Muscle layer of colon (tissue), 2 donors: ENCODE data around the gene GTF3C6.

Experiments used
- H3K27ac ChIP-seq: one replicate; pipeline ENCODE4 v1.7.0; 2013; ENCODE audit warnings: low read depth, mild to moderate bottlenecking, low read length, moderate library complexity
- H3K27me3 ChIP-seq, 2 donors: one replicate each; pipeline ENCODE4 v1.7.0; 2013; ENCODE audit warnings: low read length in 2 of 2, mild to moderate bottlenecking in 2 of 2; ENCODE audit not compliant: insufficient read depth in 2 of 2, control insufficient read depth in 1 of 2
- H3K36me3 ChIP-seq: one replicate; pipeline ENCODE4 v1.7.0; 2013; ENCODE audit warnings: mild to moderate bottlenecking, low read length; ENCODE audit not compliant: insufficient read depth
- H3K4me1 ChIP-seq: one replicate; pipeline ENCODE4 v1.7.0; 2013; ENCODE audit warnings: mild to moderate bottlenecking, low read length; ENCODE audit not compliant: insufficient read depth
- H3K4me3 ChIP-seq, 2 donors: one replicate each; pipeline ENCODE4 v1.7.0; 2013; ENCODE audit warnings: low read length in 2 of 2, low read depth in 1 of 2, mild to moderate bottlenecking in 1 of 2, moderate library complexity in 1 of 2
- H3K9ac ChIP-seq: one replicate; pipeline ENCODE4 v1.7.0; 2013; ENCODE audit warnings: low read length
- H3K9me3 ChIP-seq: one replicate; pipeline ENCODE4 v1.7.0; 2013; ENCODE audit warnings: mild to moderate bottlenecking, low read length
- donor health status: abdominal sarcoma.
- donor health status: Adenocarcinoma of cecum.

GTF3C6 gene, protein sequence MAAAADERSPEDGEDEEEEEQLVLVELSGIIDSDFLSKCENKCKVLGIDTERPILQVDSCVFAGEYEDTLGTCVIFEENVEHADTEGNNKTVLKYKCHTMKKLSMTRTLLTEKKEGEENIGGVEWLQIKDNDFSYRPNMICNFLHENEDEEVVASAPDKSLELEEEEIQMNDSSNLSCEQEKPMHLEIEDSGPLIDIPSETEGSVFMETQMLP

DNA sequence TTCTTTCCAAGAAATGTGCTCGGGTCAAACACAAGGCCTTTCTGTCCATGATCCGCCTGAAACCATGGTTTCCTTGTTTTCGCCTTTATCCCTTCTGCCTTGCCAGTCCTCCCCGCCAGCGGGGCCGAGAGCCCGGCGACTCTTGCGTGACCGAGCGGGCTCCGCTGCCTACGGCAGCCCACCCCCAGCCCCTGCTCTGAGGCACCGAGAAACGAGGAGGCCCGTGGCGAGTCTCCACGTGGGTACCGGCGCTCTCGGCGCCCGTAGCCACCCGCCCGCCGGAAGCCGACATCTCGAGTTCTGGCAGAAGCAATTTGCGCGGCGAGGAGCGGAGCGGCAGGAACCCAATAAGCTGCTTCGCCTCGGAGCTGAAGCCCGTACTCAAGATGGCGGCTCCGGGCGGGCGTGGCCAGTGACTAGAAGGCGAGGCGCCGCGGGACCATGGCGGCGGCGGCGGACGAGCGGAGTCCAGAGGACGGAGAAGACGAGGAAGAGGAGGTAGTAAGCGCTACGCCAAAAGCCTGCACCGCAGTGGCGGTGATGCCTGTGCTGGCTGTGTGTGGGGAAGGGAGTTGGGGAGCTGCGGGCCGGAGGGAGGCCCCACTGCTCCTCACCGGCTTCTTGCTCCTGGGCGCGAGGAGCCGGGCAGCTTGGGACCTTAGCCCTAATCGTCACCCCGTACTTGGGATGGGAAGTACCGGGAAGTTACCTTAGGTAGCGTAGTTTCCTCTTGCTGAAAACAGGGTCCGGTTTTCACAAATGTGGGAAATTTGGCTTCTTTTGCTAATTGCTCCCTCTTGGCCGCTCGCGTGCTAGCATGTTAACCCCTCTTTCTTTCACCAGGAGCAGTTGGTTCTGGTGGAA, at the start of gene GTF3C6:
GTF3C6 (plus strand) TSS at position 378 of the 864 bp plus-strand sequence; CDS start at position 442, 64 bp downstream.
- peak within 1 kb of the TSS; percentile 27 to 71 for H3K4me3 ChIP-seq
- no peaks in the 10 kb centered on the region for H3K27me3 ChIP-seq
- H3K9me3 ChIP-seq = no peaks in the 10 kb centered on the region
- H3K27ac ChIP-seq = peak within 1 kb of the TSS; percentile 74
- peaks cover 8% of the 10 kb centered on the region for H3K4me1 ChIP-seq
- H3K36me3 ChIP-seq = peaks cover 28% of the 10 kb centered on the region
- peak within 1 kb of the TSS; percentile 57 for H3K9ac ChIP-seq

DNA sequence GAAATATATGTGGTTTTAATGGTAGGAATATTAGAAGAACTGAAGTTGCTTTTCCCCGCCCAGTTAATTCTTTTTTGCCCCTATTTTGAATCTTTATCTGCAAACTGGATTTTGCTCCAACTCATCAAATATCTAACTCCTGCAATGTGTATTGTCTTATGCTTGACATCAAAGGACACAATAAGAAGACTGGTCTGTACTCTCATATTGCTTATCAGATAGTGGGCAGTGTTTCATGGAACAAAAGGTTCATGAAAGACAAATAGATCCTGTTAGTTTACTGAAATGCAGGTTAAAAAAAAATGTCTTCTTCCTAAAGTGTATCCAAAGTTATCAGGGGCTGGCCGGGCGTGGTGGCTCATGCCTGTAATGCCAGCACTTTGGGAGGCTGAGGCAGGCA, 27.7 kb upstream of the GTF3C6 start:
- Histone ChIP-seq H3K4me3 (no peak overlapping the region), H3K9me3 (no peaks in the 10 kb centered on the region), H3K4me1 (no peaks in the 10 kb centered on the region), H3K27me3 (no peaks in the 10 kb centered on the region), H3K36me3 (no peaks in the 10 kb centered on the region), H3K27ac (no peak overlapping the region), H3K9ac (no peak overlapping the region)

DNA sequence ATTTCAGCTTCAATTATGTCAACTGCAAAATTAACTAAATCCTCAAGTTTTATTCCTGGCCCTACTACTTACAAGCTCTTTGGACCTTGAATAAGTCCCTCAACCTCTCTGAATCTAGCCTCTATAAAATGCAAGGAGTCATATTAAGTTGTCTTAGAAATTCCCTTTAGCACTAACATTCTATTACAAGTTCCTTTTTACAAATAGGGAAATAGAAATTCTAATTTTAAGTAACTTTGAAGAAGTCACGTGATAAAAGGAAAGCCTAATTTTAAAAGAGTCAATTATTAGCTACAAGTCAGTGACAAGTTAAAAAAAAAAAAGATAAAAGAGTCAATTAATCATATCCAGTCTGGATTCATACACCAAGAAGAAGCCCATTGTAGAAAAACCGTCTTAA, 24.6 kb upstream of the GTF3C6 start:
- no peak overlapping the region for H3K9ac ChIP-seq
- no peak overlapping the region for H3K4me3 ChIP-seq
- no peaks in the 10 kb centered on the region for H3K4me1 ChIP-seq
- no peaks in the 10 kb centered on the region for H3K9me3 ChIP-seq
- no peaks in the 10 kb centered on the region for H3K36me3 ChIP-seq
- H3K27ac ChIP-seq = no peak overlapping the region
- H3K27me3 ChIP-seq = no peaks in the 10 kb centered on the region

DNA sequence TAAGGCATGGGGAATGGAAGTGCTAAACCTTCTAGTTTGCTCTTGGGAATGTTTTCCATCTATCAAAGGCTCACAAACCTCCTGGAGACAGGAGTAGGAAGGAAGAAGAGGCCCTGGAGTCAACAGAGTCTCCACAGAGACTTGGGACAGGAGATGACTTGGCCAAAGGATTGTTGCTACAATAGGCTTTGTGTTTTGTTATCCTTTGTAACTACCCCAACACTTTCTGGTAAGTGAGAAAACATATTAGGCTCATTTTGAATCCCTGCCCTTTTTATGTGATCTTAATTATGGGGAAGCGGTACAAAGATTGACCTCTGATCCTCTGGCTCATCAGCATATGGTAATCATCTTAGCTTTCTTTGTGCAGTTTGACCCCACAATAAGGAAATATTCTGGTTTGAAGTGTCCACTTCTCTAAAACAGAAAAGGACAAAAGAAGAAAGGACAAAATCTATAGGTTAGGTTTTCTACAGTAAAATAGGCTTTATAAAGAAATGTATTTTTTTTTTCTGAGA, 24.1 kb upstream of the GTF3C6 start:
- H3K4me3 ChIP-seq = no peak overlapping the region
- no peak overlapping the region for H3K9ac ChIP-seq
- H3K27me3 ChIP-seq = no peaks in the 10 kb centered on the region
- no peaks in the 10 kb centered on the region for H3K36me3 ChIP-seq
- H3K4me1 ChIP-seq = no peaks in the 10 kb centered on the region
- no peak overlapping the region for H3K27ac ChIP-seq
- no peaks in the 10 kb centered on the region for H3K9me3 ChIP-seq

DNA sequence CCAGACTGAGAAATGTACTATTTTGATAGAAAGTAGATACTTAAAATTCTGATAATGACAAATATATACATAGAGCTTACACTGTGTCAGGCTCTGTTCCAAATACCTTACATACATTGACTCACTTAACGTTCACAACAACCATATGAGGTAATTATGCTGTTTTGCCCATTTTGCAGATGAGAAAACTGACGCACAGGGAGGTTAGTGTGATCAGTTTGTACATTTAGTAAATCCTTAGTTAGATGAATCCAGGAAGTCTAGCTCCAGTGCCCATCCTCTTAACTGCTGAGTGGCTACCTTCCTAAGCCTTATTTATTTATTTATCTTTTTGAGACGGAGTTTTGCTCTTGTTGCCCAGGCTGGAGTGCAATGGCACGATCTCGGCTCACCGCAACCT, 23.3 kb upstream of the GTF3C6 start:
- Histone ChIP-seq H3K9me3 (no peaks in the 10 kb centered on the region), H3K27ac (no peak overlapping the region), H3K9ac (no peak overlapping the region), H3K27me3 (no peaks in the 10 kb centered on the region), H3K36me3 (no peaks in the 10 kb centered on the region), H3K4me3 (no peak overlapping the region), H3K4me1 (no peaks in the 10 kb centered on the region)

DNA sequence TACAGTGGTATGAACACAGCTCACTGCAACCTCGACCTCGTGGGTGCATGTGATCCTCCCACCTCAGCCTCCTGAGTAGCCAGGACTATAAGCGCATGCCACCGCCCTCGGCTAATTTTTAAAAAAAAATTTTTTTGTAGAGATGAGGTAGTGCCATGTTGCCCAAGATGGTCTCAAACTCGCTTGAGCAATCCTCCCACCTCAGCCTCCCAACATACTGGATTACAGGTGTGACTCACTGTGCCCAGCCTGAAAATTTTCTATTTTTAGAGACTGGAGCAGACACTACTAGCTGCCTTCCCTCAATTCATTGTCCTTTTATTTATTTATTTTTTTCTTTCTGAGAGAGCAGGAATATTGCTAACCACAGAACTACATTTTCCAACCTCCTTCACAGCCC, 20.3 kb upstream of the GTF3C6 start:
- H3K9me3 ChIP-seq = no peaks in the 10 kb centered on the region
- no peak overlapping the region for H3K9ac ChIP-seq
- no peaks in the 10 kb centered on the region for H3K4me1 ChIP-seq
- no peak overlapping the region for H3K27ac ChIP-seq
- no peaks in the 10 kb centered on the region for H3K27me3 ChIP-seq
- H3K36me3 ChIP-seq = no peaks in the 10 kb centered on the region
- no peak overlapping the region for H3K4me3 ChIP-seq

DNA sequence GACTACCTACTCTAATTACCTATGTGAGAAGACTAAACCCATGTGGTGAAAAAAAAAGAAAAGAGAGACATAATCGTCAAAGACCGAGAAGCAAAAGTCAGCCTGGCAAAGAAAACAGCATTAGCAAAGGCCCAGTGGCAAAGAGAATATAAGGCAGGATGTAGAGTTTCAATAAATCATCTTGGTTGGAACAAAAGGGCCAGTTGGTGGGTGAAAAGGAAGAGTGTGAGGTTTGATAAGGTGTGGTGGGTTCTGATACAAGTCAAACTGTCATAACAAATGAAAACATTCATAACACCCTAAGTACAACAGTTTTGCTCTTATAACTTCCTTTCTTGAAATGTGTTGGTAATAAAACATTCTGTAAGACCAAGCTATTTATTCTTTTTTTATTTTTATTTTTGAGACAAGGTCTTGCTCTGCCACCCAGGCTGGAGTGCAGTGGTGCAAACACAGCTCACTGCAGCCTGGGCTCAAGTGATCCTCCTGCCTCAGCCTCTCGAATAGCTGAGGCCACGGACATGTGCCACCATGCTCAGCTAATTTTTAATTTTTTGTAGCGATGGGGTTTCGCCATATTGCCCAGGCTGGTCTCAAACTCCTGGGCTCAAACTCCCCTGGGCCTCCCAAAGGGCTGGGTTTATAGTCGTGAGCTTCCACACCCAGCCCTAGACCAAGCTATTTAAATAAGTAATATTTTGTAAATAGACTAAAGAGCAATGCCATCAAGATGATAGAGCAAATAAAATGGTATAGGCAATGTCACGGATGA, 18.9 kb upstream of the GTF3C6 start:
- H3K27me3 ChIP-seq = no peaks in the 10 kb centered on the region
- no peaks in the 10 kb centered on the region for H3K9me3 ChIP-seq
- H3K36me3 ChIP-seq = no peaks in the 10 kb centered on the region
- H3K9ac ChIP-seq = no peak overlapping the region
- H3K27ac ChIP-seq = no peak overlapping the region
- no peak overlapping the region for H3K4me3 ChIP-seq
- H3K4me1 ChIP-seq = no peaks in the 10 kb centered on the region

DNA sequence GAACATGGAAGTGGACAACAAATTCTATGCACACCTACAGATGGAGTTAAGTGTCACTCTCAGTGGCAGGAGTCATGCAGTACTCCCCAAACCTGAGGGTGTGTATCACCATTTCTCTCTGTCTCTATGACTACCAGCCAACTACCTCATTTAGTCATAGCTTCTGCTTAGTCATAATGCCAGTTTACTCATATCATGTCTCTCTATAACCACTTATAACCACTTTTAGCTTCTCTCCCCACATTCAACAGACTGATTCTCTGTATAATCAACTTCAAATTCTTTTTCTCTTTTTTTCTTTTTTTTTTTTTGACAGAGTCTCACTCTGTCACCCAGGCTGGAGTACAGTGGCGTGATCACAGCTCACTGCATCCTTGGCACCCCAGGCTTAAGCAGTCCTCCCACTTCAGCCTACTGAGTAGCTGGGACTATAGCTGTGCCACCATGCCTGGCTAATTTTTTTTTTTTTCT, 13.8 kb upstream of the GTF3C6 start:
- H3K4me1 ChIP-seq = no peaks in the 10 kb centered on the region
- H3K36me3 ChIP-seq = no peaks in the 10 kb centered on the region
- H3K27ac ChIP-seq = no peak overlapping the region

DNA sequence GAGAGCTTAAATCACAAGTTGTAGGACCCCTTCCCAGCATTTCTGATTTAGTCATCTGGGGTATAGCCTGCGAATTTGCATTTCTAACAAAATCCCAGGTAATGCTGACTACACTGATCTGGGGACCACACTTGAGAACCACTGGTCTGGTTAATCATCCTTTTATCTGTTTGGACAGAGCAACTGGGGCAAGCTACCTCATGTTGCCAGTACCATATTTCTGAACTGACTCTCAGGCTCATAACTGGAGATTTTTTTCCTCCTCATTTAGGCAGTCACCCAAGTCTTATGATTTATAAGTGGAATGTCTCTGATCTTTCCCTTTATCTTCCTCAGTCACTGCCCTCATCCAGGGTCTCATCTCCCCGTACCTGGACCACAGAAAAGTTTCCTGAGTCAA, 12.0 kb upstream of the GTF3C6 start:
- Histone ChIP-seq H3K27me3 (no peaks in the 10 kb centered on the region), H3K4me1 (no peaks in the 10 kb centered on the region), H3K9me3 (no peaks in the 10 kb centered on the region), H3K9ac (no peak overlapping the region), H3K4me3 (no peak overlapping the region), H3K27ac (no peak overlapping the region), H3K36me3 (no peaks in the 10 kb centered on the region)

More for the DNA sequence above, 13.8 kb upstream of the GTF3C6 start:
- H3K4me3 ChIP-seq = no peak overlapping the region
- H3K9me3 ChIP-seq = no peaks in the 10 kb centered on the region
- no peaks in the 10 kb centered on the region for H3K27me3 ChIP-seq
- no peak overlapping the region for H3K9ac ChIP-seq

DNA sequence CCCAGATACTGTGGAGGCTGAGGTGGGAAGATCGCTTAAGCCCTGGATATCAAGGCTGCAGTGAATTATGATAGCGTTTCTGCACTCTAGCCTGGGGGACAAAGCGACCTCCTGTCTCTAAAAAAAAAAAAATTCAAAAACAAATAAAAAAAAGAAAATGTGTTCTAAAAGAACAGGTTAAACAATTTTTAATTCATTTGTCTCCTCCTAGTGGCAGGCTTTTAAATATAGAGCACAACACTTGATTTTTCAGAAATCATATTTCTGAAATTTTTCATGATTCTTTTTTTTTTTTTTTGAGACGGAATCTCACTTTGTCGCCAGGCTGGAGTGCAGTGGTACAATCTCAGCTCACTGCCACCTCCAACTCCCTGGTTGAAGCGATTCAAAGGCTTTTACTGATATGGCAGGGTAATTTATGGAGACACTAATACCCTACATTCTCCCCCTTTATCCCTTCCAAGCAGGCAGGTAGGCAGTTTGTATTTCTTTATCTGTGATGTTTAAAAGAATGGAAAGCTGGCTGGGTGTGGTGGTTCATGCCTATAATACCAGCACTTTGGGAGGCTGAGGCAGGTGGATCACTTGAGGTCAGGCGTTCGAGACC, 8.7 kb upstream of the GTF3C6 start:
- Histone ChIP-seq H3K4me3 (no peak overlapping the region), H3K9ac (no peak overlapping the region), H3K4me1 (peaks cover 9% of the 10 kb centered on the region), H3K36me3 (no peaks in the 10 kb centered on the region), H3K27ac (no peak overlapping the region), H3K27me3 (no peaks in the 10 kb centered on the region), H3K9me3 (no peaks in the 10 kb centered on the region)

DNA sequence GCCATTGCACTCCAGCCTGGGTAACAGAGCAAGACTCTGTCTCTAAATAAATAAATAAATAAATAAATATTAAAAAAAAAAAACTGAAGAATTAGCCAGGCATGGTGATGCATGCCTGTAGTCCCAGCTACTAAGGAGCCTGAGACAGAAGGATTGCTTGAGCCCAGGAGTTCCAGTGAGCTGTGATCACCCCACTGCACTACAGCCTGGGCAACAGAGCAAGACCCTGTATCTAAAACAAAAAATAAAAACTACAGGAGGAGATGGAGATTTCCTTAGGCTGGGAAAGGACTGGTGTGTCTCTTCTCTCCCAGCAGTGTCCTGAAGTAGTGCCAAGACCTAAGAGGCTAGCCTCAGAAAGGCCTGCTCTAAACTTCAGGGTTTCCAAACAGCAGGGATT, 8.1 kb upstream of the GTF3C6 start:
- Histone ChIP-seq H3K27ac (no peak overlapping the region), H3K4me1 (peaks cover 9% of the 10 kb centered on the region), H3K36me3 (no peaks in the 10 kb centered on the region), H3K9ac (no peak overlapping the region), H3K4me3 (no peak overlapping the region), H3K27me3 (no peaks in the 10 kb centered on the region), H3K9me3 (no peaks in the 10 kb centered on the region)
